Fibroblast of skin of right quadriceps (primary cell): ENCODE results near the gene XYLT1.
"Not testable (repeated sequence)": the region's sequence is repeated elsewhere in the genome, so short reads cannot be mapped to it uniquely, and the experiment has no call there.

Experiments
- DNase-seq: peaks from one replicate; pipeline ENCODE4 v3.0.0-alpha.2; 2013

The XYLT1 gene, protein sequence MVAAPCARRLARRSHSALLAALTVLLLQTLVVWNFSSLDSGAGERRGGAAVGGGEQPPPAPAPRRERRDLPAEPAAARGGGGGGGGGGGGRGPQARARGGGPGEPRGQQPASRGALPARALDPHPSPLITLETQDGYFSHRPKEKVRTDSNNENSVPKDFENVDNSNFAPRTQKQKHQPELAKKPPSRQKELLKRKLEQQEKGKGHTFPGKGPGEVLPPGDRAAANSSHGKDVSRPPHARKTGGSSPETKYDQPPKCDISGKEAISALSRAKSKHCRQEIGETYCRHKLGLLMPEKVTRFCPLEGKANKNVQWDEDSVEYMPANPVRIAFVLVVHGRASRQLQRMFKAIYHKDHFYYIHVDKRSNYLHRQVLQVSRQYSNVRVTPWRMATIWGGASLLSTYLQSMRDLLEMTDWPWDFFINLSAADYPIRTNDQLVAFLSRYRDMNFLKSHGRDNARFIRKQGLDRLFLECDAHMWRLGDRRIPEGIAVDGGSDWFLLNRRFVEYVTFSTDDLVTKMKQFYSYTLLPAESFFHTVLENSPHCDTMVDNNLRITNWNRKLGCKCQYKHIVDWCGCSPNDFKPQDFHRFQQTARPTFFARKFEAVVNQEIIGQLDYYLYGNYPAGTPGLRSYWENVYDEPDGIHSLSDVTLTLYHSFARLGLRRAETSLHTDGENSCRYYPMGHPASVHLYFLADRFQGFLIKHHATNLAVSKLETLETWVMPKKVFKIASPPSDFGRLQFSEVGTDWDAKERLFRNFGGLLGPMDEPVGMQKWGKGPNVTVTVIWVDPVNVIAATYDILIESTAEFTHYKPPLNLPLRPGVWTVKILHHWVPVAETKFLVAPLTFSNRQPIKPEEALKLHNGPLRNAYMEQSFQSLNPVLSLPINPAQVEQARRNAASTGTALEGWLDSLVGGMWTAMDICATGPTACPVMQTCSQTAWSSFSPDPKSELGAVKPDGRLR

DNA sequence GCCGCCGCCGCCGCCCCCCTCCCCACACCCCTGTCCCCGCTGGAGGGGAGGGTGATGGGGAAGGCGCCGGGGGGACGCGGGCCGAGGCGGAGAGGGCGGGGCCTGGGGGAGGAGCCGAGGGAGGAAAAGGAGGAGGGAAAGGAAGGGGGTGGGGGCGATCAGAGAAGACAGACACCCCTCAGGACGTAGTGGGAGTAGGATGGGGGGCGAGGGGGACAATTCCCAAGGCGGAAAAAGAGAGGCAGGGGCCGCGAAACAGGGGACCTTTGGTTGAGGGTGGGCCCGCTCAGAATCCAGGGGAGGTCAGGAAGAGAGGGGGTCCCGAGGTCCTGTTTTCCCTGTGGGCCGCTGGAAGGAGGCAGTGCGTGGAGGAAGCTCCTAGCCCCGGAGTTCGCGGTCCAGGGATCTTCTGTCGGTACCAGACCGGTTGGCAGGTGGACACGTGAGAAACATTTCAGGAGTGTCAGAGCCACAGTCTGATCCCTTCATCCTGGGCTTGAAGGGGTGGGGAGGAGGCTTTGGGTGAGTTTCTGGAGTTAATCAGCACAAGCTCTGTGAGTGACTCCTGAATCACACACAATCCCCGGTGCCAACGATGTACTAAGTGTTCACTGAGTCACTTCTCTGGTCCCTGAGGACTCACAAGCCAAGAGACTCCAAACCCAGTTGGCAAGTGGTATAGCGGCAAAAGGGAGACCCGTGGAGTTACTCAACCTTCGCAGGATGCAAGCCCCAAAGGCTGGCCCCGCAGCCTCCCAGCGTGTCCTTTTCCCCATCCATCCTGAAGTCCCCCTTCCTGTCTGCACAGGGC, at the start of gene XYLT1:
TSS of gene XYLT1 (minus strand) at position 53 of the 811 bp plus-strand sequence. CDS start 164 bp downstream, outside the sequence.
- DNase-seq, result peak; percentile 97

DNA sequence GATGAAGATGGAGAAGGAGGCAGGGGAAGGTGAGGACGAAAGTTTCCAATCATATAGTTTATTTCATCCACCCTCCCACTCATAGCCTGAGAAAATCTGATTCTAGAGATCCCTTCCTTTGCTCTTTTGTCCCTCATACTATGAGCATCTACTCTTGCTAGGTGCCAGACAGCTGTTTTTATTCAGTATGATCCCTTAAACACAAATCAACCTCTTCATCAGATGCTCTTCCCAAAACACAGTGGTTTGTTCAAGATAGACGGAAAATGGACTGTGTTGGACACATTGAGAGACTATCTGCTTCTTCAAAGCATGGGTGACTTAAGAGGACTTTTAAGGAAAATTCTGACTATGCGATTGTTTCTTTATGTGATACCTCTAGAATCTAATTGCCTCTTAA, 49.4 kb upstream of the XYLT1 start:
- no peak for DNase-seq

DNA sequence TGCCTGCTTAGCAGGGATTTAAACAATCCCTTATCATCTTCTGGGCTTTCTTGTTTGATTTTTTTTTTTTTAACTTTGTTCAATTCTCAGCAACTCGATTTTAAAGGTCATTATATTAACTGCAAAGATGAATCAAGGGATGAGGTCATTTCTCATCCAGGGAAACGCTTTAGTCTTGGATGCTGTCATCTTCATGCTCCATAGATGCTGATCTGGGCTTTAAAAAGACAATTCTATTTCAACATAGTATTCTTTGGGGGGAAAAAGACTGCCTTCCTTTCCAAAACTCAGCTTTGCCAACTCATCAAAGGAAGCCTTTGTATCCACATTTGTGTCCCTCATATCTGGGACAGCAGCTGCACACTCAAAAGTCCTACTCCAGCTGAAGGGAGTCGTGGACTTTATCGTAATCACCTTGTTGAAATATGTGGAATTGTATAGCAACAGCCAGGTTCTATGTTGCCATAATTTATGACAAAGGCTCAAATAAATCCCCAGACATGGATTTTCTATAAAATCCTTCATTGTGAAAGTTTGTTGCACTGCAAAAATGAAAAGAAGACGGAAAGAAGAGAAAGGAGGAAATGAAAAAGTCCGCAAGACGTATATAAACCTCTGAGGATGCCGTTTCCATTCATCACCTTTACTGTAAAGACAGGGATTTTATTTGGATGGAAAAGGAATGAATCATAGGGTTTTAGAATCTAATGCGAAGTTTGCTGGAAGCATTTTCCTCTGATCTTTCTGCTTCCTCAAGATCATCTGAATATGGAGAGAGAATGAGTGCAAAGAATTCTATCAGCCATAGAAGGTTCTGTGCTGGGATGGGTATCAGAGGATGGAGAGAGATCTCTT, 48.6 kb upstream of the XYLT1 start:
- peak; percentile 73 for DNase-seq

DNA sequence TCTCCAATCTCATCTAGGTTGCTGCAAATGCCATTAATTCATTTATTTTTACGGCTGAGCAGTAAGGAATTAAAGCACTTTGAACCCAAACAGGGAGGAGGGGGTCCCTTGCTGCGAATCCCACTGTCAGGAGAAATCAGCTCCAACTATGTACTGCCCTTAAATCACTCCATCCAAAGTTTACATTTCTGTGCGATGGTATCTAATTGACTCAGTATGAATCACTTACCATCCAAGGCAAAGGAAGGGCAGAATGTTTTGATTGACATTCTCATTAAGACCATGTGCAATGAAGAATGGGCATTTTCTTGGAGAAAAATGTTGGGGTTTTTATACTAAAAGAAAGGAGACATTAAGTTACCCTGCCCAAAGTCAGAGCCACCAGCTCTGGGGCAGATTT, 47.7 kb upstream of the XYLT1 start:
- peak; percentile 85 for DNase-seq

DNA sequence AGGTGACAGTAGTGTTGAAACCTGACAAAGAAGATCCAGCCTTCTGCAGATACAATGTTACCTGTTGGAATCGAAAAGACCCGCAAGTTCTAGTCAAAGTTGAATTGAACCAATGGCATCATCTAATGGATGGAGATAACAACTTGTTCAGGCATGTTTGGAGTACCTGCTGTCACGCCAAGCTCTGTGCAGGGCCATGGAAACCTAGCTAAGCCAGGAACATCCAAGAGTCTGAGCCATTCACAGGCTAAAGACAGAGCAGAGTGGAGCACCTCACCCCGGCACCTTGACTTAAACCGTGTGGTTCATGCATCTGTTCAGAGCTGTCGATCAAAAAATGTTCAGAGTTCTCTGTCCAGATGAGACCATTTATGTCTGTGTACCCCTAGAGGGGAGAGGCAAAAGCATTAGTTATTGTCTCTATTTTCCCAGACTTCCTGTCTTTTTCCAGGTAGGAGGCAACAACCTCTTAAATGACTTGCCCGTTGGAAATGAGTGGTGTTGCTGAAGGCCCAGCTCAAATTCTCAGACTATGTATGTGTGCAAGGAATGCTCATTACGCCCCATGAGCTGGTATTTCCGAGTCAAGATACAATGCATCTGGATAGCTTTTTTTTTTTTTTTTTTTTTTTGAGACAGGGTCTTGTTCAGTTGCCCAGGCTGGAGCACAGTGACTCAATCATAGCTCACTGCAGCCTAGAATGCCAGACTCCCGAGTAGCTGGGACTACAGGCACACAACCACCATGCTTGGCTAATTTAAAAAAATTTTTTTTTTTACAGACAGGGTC, 44.9 kb upstream of the XYLT1 start:
- peak; percentile 92 for DNase-seq

DNA sequence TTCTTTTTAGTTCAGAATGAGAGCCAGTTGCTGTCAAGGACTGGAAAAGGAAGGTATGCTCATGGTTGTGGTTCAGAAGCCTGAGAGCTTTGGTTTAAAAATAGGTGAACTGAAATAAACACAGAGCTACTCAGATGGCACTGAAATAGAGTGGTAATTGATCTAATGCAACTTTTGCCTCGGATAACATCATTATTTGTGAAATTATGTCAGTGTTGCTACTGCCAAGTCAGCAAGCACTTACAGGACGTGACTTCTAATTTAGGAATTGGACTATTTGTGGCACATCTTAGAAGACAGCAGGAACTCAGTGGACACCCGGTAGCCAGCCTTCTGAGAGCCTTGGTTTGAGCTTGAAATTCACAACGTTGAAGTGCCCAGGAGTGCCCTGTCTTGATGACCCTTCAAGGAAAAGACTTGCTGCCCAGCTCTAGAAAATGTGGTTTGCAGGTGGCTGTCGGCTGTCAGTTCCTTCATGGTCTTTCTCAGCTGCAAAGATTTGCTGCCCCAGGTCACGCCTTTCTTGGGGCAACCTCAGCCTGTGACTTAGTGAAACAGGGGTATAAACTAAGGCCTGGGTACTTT, 42.0 kb upstream of the XYLT1 start:
- peak; percentile 77 for DNase-seq

DNA sequence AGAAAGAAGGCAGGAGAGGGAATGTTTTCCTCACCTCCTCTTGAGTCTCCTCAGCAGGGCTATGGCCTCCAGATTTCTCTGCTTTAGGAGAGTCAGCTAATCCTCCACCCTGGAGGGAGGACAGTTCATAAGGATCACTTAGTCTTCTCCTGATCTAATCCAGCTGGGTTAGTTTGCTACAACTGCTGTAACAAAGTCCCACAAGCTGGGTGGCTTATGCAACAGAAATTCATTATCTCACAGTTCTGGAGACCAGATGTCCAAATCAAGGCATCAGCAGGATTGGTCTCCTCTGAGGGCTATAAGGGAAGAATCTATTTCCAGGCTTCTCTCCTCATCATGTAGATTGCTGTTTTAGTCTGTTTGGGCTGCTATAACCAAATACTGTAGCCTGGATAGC, 40.6 kb upstream of the XYLT1 start:
- DNase-seq, result peak; percentile 92

DNA sequence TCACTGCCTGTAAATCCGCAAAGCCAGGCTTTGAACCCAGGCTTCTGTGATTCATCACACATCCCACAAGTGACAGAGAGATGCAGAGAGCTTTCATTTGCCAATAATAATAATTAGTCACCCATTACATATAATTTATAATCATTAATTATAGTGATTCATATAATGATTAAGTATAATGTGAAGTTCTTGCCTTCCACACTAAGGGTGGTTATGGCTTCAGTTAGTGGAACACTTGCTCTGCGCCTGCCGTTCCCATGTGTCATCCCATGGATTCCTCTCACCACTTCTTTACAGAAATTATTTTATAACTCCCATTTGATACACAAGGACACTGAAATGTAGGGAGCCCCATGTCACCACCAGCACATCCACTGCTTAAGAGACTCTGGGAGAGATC, 39.8 kb upstream of the XYLT1 start:
- peak; percentile 91 for DNase-seq

DNA sequence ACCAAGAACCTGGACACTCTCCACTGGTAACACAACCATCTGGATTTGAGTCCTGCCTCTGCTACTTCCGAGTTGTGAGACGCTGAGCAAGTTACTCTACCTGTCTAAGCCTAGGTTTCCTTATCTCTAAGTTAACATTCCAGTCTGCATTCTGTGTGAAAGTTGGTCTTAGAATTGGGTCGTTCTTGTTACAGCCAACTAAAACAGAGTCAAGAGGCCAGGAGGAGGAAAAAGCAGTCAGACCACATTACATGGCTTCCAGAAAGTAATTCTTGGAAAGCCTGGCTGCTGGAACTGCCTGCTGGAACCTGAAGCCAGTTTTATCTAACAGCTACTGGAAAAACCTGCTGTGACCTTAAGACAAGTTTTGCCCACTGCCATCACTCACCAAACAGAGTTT, 38.4 kb upstream of the XYLT1 start:
- DNase-seq, result no peak

DNA sequence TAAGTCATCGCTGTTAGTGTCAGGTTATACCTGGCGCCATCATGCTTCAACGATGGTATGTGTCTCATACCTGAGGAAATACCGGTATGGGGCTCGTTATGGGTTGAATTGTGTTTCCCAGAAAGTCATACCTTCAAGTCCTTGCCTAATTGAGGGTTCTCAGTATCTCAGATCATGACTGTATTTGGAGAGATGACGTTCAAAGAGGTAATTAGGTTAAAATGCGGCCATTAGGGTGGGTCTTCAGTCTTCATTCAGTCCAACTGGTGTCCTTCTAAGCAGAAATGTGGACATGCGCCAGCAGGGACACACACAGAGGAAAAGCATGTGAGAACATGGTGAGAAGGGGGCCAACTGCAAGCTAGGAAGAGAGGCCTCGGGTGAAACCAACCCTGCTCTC, 37.5 kb upstream of the XYLT1 start:
- DNase-seq, result no peak

DNA sequence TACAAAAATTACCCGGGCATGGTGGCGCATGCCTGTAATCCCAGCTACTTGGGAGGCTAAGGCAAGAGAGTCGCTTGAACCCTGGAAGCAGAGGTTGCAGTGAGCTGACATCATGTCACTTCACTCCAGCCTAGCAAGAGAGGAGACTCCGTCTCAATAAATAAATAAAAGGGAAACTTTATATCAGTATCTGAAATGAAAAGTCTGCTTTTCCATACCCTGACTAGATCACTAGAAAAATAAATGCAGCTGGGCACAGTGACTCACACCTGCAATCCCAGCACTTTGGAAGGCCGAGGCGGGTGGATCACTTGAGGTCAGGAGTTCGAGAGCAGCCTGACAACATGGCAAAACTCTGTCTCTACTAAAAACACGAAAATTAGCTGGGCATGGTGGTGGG, 36.8 kb upstream of the XYLT1 start:
- DNase-seq, result not testable (repeated sequence)

DNA sequence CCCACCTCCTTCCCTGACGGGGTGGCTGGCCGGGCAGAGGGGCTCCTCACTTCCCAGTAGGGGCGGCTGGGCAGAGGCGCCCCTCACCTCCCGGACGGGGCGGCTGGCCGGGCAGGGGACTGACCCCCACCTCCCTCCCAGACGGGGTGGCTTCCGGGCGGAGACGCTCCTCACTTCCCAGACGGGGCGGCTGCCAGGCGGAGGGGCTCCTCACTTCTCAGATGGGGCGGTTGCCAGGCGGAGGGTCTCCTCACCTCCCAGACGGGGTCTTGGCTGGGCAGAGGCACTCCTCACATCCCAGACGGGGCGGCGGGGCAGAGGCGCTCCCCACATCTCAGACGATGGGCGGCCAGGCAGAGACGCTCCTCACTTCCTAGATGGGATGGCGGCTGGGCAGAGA, 35.1 kb upstream of the XYLT1 start:
- not testable (repeated sequence) for DNase-seq

DNA sequence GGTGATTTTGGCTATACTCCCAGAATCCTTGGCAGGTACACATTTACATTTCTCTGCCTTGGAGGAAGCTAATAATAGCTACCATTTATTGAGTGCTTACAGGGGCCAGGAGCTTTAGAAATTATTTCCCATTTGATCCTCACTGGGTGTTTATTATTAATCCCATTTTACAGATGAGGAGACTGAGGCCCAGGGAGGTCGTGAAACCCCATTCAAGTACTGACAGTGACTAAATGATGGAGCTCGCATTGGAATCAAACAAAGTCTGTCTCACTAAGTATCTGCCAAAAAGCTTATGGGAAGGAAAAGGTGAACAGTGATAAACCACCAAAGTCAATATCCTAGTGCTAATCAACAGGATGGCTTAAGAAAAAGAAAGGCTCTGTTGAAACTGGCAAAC, 33.3 kb upstream of the XYLT1 start:
- no peak for DNase-seq

DNA sequence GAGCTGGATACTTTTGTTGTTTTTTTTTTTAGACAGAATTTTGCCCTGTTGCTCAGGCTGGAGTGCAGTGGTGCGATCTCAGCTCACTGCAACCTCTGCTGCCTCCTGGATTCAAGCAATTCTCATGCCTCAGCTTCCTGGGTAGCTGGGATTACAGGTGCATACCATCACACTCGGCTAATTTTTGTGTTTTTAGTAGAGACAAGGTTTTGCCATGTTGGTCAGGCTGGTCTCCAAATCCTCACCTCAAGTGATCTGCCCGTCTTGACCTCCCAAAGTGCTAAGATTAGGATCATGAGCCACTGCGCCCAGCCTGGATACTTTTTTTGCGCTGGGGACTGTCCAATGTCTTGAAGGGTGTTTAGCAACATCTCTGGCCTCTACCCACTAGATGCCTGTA, 32.6 kb upstream of the XYLT1 start:
- no peak for DNase-seq

DNA sequence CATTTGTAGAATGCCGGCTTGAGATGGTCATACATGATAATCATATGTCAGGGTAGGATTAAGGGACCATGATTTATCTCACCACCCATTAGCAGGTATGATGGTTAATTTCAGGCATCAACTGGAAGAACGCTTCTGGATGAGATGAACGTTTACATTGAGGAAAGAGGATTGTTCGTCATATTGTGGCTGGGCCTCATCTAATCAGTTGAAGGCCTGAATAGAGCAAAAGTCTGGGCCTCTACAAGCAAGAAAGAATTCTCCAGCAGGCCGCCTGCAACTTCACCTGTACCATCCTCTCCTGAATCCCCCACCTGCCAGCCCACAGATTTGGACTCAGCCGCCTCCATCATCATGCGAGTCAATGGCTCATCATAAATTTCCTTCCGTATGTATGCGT, 30.6 kb upstream of the XYLT1 start:
- DNase-seq, result no peak

DNA sequence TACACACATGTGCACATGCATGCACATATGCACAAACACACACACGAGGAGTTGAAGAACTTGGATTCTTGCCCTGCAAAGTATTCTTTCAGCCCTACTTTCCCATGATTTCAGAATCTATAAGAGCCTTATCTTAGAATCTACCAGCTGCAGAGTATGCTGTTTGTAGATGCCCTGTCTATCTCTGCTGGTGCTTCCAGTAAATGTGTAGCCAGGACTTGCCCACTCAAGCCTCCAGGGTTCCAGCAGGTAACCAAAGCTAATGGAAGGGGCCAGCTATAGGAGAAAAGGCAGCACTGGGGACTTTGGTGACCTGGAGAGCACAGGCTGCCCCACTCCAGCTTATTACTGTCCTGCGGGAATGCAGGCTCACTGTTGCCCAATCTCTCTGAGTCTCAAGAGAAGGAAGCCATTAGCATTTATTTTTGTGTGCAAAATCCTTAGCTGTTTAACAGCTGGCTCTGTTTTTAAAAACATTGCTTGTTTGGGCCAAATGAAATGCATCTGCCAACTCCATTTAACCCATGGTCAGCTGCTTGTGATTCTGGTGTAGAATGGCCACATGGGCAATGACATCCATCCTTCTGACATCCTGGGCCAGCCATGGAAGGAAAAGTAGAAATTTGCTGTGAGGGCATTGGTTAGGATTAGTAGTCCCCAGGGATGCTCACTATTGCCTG, 28.6 kb upstream of the XYLT1 start:
- no peak for DNase-seq

DNA sequence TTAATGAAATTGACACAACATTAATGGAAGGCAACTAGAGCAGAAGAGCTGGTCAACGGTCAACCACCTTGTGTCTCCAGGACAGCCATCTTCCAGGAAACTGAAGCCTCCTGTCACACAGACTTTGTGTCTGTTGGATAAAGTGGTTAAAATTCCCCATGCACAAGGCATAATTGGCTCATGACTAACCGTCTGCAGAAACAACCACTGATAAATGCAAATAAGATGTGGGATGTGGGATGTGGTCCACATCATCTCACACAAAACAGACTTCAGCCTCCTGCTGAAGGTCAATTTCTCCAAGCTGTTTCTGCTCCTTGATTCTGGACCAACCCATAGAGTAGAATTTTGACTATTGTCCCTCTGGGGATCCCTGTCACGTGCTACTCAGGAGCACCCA, 26.9 kb upstream of the XYLT1 start:
- peak; percentile 76 for DNase-seq

DNA sequence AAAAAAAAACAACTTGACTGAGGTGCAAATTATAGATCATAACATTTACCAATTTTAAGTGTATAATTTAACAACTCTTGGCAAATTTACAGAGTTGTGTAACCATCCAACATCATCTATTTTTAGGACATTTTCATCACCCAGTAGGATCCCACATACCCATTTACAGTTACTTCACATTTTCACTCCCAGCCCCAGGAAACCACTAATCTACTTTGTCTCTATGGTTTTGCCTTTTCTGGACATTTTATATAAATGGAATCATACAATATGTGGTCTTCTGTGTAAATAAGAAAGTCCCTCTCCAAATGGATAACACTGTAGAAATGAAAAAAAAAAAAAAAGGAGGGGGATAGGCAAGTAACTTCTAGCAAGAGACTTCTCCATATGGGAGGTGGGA, 26.1 kb upstream of the XYLT1 start:
- DNase-seq, result peak; percentile 54

DNA sequence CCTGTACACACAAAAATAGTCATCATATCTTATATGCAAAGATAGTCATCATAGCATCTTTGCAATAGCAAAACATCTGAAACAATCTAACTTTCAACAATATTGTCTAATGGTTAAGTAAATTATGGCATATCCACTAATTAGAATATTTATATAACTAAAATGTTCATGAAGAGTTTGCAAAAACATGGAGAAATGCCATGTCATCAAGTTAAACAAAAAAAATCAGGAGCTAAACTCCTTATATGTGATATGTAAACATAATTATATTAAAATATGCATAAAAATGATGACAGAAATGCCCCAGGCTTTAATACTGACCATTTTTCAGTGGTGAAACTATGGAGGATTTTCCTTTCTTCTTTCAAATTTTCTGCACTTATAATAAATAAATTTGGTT, 22.3 kb upstream of the XYLT1 start:
- DNase-seq, result no peak

DNA sequence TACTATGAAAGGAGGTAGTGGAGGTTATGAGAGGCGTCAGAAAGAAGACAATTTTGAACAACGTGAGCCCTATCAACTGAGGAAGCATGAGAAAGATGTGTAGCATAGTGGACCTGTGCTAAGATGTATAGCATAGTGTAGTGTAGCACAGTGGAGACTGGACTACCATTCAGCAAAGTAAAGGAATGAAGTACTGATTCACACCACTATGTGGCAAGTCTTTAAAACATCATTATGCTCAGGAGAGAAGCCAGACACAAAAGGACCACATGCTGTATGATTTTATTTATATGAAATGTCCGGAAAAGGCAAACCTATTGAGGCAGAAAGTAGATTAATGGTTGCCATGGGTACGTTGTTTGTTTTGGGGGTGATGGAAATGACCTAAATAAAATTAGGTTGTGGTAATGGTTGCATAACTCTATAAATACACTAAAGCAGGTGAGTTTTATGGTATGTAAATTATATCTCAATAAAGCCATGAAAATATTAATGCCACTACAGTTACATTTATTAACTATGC, 20.4 kb upstream of the XYLT1 start:
- DNase-seq, result no peak
